HG03520 (cell line): ENCODE results near the gene ANGPTL2.

Experiments used
- ATAC-seq: cut with Tn5 transposase; IDR thresholded peaks from one replicate; pipeline ENCODE4 v1.9.1; 2021; ENCODE audit warnings: mild to moderate bottlenecking, moderate library complexity; ENCODE audit not compliant: unreplicated experiment

Gene ANGPTL2

GRCh38 chr9:127137640-127138360 is 15.4 kb upstream of the ANGPTL2 start:
- ATAC-seq = no peak

GRCh38 chr9:127136880-127137639 is 14.6 kb upstream of the ANGPTL2 start:
- ATAC-seq = no peak

- no peak for ATAC-seq
Measured at GRCh38 chr9:127136081-127136879, 13.8 kb upstream of the ANGPTL2 start.

- ATAC-seq = no peak
Measured at GRCh38 chr9:127135056-127135745, 12.8 kb upstream of the ANGPTL2 start.

- no peak for ATAC-seq
Measured at GRCh38 chr9:127133739-127134167, 11.3 kb upstream of the ANGPTL2 start.

GRCh38 chr9:127132921-127133647 is 10.6 kb upstream of the ANGPTL2 start:
- ATAC-seq = no peak

- no peak for ATAC-seq
Measured at GRCh38 chr9:127132375-127132774, 9.9 kb upstream of the ANGPTL2 start.

- no peak for ATAC-seq
Measured at GRCh38 chr9:127131871-127132270, 9.4 kb upstream of the ANGPTL2 start.

GRCh38 chr9:127130661-127131538 is 8.5 kb upstream of the ANGPTL2 start:
- no peak for ATAC-seq

GRCh38 chr9:127130235-127130634 is 7.8 kb upstream of the ANGPTL2 start:
- ATAC-seq = no peak

- ATAC-seq = no peak
Measured at GRCh38 chr9:127129718-127130085, 7.3 kb upstream of the ANGPTL2 start.

GRCh38 chr9:127129073-127129717 is 6.8 kb upstream of the ANGPTL2 start:
- no peak for ATAC-seq

- no peak for ATAC-seq
Measured at GRCh38 chr9:127128341-127129072, 6.1 kb upstream of the ANGPTL2 start.

- no peak for ATAC-seq
Measured at GRCh38 chr9:127126971-127127370, 4.5 kb upstream of the ANGPTL2 start.

- no peak for ATAC-seq
Measured at GRCh38 chr9:127124792-127125191, 2.4 kb upstream of the ANGPTL2 start.

- no peak for ATAC-seq
Measured at GRCh38 chr9:127124111-127124531, 1.7 kb upstream of the ANGPTL2 start.

- no peak for ATAC-seq
Measured at GRCh38 chr9:127123064-127123890, 842 bp upstream of the ANGPTL2 start.
